Caco-2 (cell line): ENCODE data around the gene EVPL. TPM values are rescaled to one million over a fixed set of nuclear protein-coding genes. Genes with fewer than 3 reads are reported as not detected.

Experiments
- BruUV-seq: library from RNA; stranded (reverse); fragments of 400-500 nt; replicated peaks from 2 replicates; lab custom pipeline; 2021; lab: Mats Ljungman, UMichigan
- CTCF ChIA-PET: fragments of 300-600 bp; sonication (Branson Sonifier 250); formaldehyde crosslinking; loops from one replicate; lab custom pipeline; 2022; ENCODE audit warnings: antibody characterized with exemption; lab: Charles Lee
- POLR2A ChIA-PET: fragments of 300-600 bp; sonication (Branson Sonifier 250); formaldehyde crosslinking; loops from one replicate; lab custom pipeline; 2022; ENCODE audit warnings: antibody characterized with exemption; lab: Charles Lee
- DNase-seq, 2 experiments: peaks; one replicate each; pipeline versions ENCODE4 v3.0.0 to v3.0.0-alpha.2; 2020 to 2022
- H3K27me3 ChIP-seq: replicated peaks from 2 replicates; pipeline ENCODE4 v1.6.0; 2011; ENCODE audit warnings: low read length; ENCODE audit not compliant: control insufficient read depth, insufficient read depth
- H3K36me3 ChIP-seq: 2 replicates; pipeline ENCODE4 v1.5.1; 2011; ENCODE audit warnings: low read length; ENCODE audit not compliant: control insufficient read depth, insufficient read depth
- H3K4me1 ChIP-seq: fragments of 250-450 bp; sonication (Bioruptor Pico); 2 replicates; pipeline ENCODE4 v1.5.1; 2020; ENCODE audit warnings: mild to moderate bottlenecking
- H3K4me3 ChIP-seq: 2 replicates; pipeline ENCODE4 v1.5.1; 2011; ENCODE audit warnings: low read depth, mild to moderate bottlenecking, control low read depth, low read length
- H3K9me3 ChIP-seq: fragments of 250-450 bp; sonication (Bioruptor Pico); 2 replicates; pipeline ENCODE4 v1.5.1; 2020; ENCODE audit warnings: mild to moderate bottlenecking, moderate library complexity
- H3K27ac Mint-ChIP-seq: one replicate; pipeline ENCODE4 v1.8.0; 2022; ENCODE audit warnings: mixed read lengths; ENCODE audit not compliant: unreplicated experiment
- H3K27me3 Mint-ChIP-seq: one replicate; pipeline ENCODE4 v1.8.0; 2022; ENCODE audit warnings: mixed read lengths; ENCODE audit not compliant: insufficient read depth, unreplicated experiment
- H3K36me3 Mint-ChIP-seq: one replicate; pipeline ENCODE4 v1.8.0; 2022; ENCODE audit warnings: mild to moderate bottlenecking, mixed read lengths; ENCODE audit not compliant: insufficient read depth, unreplicated experiment
- H3K4me1 Mint-ChIP-seq: one replicate; pipeline ENCODE4 v1.8.0; 2022; ENCODE audit warnings: low read depth, mixed read lengths; ENCODE audit not compliant: unreplicated experiment
- H3K4me3 Mint-ChIP-seq: one replicate; pipeline ENCODE4 v1.8.0; 2022; ENCODE audit warnings: mild to moderate bottlenecking, moderate library complexity, mixed read lengths; ENCODE audit not compliant: unreplicated experiment
- H3K9me3 Mint-ChIP-seq: one replicate; pipeline ENCODE4 v1.8.0; 2022; ENCODE audit warnings: mixed read lengths; ENCODE audit not compliant: unreplicated experiment
- intact Hi-C: fragments of 100-400 bp; cut with micrococcal nuclease; formaldehyde crosslinking; loops from one replicate; pipeline ENCODE4 v1.10.0; 2022; ENCODE audit not compliant: unreplicated experiment
- total RNA-seq: library from RNA; stranded (reverse); gene quantifications from 2 replicates; pipeline ENCODE4 v1.2.3, GENCODE V29; 2022
- TF ChIP-seq, protein P1 (sequence below), 2 experiments: fragments of 200-600 bp in 1 of 2; IDR thresholded peaks; 1 replicate in 1 of 2; 2 replicates in 1 of 2; pipeline versions ENCODE4 v1.5.1 to v1.8.0; 2011 to 2022; ENCODE audit warnings: antibody characterized with exemption in 1 of 2, control low read depth in 1 of 2, inconsistent platforms in 1 of 2, low read depth in 1 of 2, low read length in 1 of 2, mild to moderate bottlenecking in 1 of 2, moderate library complexity in 1 of 2; ENCODE audit not compliant: insufficient read depth in 1 of 2, severe bottlenecking in 1 of 2, unreplicated experiment in 1 of 2

EVPL gene
- total RNA-seq, 1 experiment from 2014 or later, result 0.16 TPM

DNA sequence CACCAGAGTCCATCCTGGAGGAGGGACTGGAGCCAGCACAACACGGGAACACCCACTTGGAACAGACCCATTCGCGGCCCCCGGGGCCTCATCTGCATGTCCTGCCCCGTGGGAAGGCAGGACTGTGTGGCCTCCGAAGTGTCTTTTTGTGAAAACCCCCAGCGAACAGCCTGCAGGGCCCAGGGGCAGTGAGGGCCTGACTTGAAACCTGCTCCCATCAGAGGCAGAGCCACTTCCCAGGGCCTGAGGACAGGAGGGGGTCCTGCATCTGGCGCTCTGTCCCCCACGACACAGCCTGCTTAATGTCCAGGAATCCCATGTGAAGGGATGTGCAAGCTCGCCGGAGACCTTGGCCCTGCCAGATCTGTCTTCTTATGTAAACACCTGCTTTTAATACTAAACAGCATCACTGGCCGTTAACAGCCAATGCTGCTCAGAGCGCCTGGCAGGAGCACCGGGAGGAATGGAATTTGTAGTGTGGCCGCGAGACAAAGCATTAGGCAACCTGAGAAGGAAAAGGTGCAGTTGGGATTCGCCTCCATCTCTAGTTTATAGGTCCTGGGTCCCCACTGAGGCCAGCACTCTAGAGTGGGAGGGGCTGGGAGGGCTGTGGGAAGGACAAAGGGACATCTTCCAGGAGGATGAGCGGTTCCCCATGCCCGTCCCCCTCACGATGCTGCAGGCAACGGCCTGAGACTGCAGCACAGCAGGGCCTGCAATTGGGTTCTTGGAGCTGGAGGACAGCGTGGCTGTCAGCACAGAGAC lies 9.6 kb upstream of the EVPL start:
- H3K9me3 ChIP-seq, result peaks cover 3% of the 10 kb centered on the region
- Mint-ChIP-seq H3K36me3 (peaks cover 30% of the 10 kb centered on the region), H3K4me3 (no peak overlapping the region), H3K9me3 (no peaks in the 10 kb centered on the region), H3K27ac (no peak overlapping the region), H3K4me1 (no peaks in the 10 kb centered on the region), H3K27me3 (no peaks in the 10 kb centered on the region)
- no TSS peak for BruUV-seq
- no peaks in the 10 kb centered on the region for H3K4me1 ChIP-seq
- ChIA-PET POLR2A (no interaction called here), CTCF (no interaction called here)
- intact Hi-C loops, result no loop called here
- no peak for DNase-seq
- no peak overlapping the region for H3K4me3 ChIP-seq
- TF ChIP-seq, protein P1, sequence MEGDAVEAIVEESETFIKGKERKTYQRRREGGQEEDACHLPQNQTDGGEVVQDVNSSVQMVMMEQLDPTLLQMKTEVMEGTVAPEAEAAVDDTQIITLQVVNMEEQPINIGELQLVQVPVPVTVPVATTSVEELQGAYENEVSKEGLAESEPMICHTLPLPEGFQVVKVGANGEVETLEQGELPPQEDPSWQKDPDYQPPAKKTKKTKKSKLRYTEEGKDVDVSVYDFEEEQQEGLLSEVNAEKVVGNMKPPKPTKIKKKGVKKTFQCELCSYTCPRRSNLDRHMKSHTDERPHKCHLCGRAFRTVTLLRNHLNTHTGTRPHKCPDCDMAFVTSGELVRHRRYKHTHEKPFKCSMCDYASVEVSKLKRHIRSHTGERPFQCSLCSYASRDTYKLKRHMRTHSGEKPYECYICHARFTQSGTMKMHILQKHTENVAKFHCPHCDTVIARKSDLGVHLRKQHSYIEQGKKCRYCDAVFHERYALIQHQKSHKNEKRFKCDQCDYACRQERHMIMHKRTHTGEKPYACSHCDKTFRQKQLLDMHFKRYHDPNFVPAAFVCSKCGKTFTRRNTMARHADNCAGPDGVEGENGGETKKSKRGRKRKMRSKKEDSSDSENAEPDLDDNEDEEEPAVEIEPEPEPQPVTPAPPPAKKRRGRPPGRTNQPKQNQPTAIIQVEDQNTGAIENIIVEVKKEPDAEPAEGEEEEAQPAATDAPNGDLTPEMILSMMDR (IDR thresholded peaks at IDR 0.05; ENCODE audit: insufficient read depth in 1 of 2, low read depth in 1 of 2, low read length in 1 of 2, severe bottlenecking in 1 of 2, unreplicated experiment in 1 of 2), result no peak
- H3K36me3 ChIP-seq, result peaks cover 7% of the 10 kb centered on the region; the same call in 1 of the 2 replicates
- H3K27me3 ChIP-seq, result no peaks in the 10 kb centered on the region

DNA sequence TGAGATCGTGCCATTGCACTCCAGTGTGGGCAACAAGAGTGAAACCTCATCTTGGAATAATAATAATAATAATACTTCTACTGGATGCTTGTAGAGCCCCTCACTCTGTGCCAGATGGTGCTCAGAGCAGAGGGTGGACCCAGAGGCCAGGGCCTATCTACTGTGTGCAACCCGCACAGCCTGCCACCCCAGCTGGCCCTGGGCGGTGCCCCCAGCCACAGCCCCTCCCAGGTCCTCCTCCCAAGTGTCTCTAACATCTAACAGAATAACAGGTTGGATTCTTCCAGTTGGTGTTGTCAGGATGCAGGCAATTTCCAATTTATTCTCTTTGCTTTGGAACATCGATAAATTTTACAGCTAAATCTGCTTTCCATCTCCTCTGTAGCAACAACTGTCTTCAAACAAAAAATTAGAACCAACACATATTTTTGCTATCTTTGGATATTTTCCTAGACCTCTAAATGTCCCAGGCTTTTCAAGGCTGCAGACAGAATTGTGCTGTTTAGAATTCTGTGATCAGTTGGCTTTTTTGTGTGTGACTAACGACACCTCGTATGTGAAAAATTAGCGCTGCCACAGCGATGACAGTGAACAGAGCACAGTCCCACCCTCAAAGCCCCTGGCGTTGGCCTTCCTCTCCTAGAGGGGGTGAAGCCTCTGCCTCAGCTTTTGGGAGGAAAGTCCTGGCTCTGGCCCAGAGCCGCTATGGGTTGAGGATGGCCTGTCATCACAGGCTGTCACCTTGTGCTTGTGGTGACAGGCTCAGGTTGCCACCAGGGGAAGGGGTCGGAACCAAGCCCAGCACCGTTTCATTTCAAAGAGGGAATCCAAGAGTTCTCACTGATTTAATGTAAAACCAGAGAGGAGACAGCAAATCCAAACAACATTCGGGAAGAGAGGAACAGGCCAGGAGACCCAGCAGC lies 7.6 kb upstream of the EVPL start:
- POLR2A ChIA-PET, result no interaction called here
- TF ChIP-seq, protein P1 (IDR thresholded peaks at IDR 0.05; ENCODE audit: insufficient read depth in 1 of 2, low read depth in 1 of 2, low read length in 1 of 2, severe bottlenecking in 1 of 2, unreplicated experiment in 1 of 2), result no peak

DNA sequence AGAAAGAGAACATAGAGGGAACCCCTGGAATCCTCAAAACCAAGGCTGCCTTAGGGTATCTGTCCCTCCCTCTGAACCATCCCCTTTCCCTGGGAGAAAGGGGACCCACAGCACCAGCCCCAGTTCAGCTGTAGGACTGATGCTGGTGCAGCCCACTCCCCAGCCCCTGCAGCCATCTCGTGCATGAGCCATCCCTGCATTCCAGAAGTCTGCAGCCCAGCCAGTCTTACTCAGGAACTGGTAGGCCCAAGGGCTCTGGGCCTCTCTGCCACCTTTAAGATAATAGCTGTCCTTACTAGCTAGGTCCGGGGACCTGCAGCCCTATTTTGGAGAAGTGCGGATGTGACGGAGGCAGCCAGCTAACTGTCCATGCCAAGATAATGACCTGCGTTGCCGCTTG lies 6.0 kb upstream of the EVPL start:
- intact Hi-C loops, result no loop called here
- Mint-ChIP-seq H3K9me3 (no peaks in the 10 kb centered on the region), H3K27me3 (no peaks in the 10 kb centered on the region), H3K4me3 (no peak overlapping the region), H3K4me1 (peaks cover 10% of the 10 kb centered on the region), H3K27ac (no peak overlapping the region), H3K36me3 (peaks cover 11% of the 10 kb centered on the region)
- CTCF ChIA-PET, result no interaction called here
- TF ChIP-seq, protein P1 (IDR thresholded peaks at IDR 0.05; ENCODE audit: insufficient read depth in 1 of 2, low read depth in 1 of 2, low read length in 1 of 2, severe bottlenecking in 1 of 2, unreplicated experiment in 1 of 2), result no peak
- Histone ChIP-seq H3K9me3 (peaks cover 3% of the 10 kb centered on the region), H3K4me1 (peaks cover 11% of the 10 kb centered on the region), H3K4me3 (no peak overlapping the region), H3K36me3 (no peaks in the 10 kb centered on the region), H3K27me3 (no peaks in the 10 kb centered on the region)
- no TSS peak for BruUV-seq
- no peak for DNase-seq
- POLR2A ChIA-PET, result no interaction called here

More for the DNA sequence above, 7.6 kb upstream of the EVPL start:
- Mint-ChIP-seq H3K4me1 (peaks cover 3% of the 10 kb centered on the region), H3K27ac (no peak overlapping the region), H3K36me3 (peaks cover 19% of the 10 kb centered on the region), H3K27me3 (no peaks in the 10 kb centered on the region), H3K9me3 (no peaks in the 10 kb centered on the region), H3K4me3 (no peak overlapping the region)
- H3K4me1 ChIP-seq, result peaks cover 4% of the 10 kb centered on the region
- peaks cover 3% of the 10 kb centered on the region for H3K9me3 ChIP-seq
- intact Hi-C loops, result no loop called here
- no peak overlapping the region for H3K4me3 ChIP-seq
- DNase-seq, result no peak
- BruUV-seq, result no TSS peak
- H3K36me3 ChIP-seq, result peaks cover 2% of the 10 kb centered on the region; the same call in 1 of the 2 replicates
- CTCF ChIA-PET, result interaction anchor here (1.4 kb wide), 1 partner anchor 107 kb away, joined by 3 read pairs; no protein-coding TSS in a partner anchor
- no peaks in the 10 kb centered on the region for H3K27me3 ChIP-seq
